Cardiac fibroblast (primary cell): ENCODE measurements around the gene C11orf21.

Experiments
- DNase-seq, 2 donors: peaks; one replicate each; pipeline versions ENCODE4 v3.0.0 to v3.0.0-alpha.2; 2010; ENCODE audit warnings: low read depth in 2 of 2
- H3K4me3 ChIP-seq, 2 donors: replicated peaks in 1 of 2; 1 replicate in 1 of 2; 2 replicates in 1 of 2; pipeline ENCODE4 v1.5.1; 2011; ENCODE audit warnings: low read depth in 2 of 2, low read length in 2 of 2, mild to moderate bottlenecking in 2 of 2, moderate library complexity in 1 of 2
- CTCF ChIP-seq: IDR thresholded peaks from one replicate; pipeline ENCODE4 v1.5.1; 2011; ENCODE audit warnings: low read depth, mild to moderate bottlenecking, low read length, inconsistent platforms

Gene C11orf21

GRCh38 chr11:2249189-2249916, 52.4 kb downstream of the C11orf21 start:
- no peak for DNase-seq
- TF ChIP-seq CTCF = no peak
- H3K4me3 ChIP-seq = no peak overlapping the region

- no peak for DNase-seq
- H3K4me3 ChIP-seq = no peak overlapping the region
- TF ChIP-seq CTCF = no peak
Measured at GRCh38 chr11:2248762-2249161, 53.0 kb downstream of the C11orf21 start.

GRCh38 chr11:2248242-2248641, 53.5 kb downstream of the C11orf21 start:
- DNase-seq = no peak
- H3K4me3 ChIP-seq = no peak overlapping the region
- no peak for TF ChIP-seq CTCF

GRCh38 chr11:2247496-2247895, 54.2 kb downstream of the C11orf21 start:
- no peak overlapping the region for H3K4me3 ChIP-seq
- DNase-seq = no peak
- no peak for TF ChIP-seq CTCF
